Left lobe of liver (tissue), 2 donors: ENCODE data around the gene AQP1. TPM values are rescaled to one million over a fixed set of nuclear protein-coding genes. Genes with fewer than 3 reads are reported as not detected.

ENCODE experiments used
- ATAC-seq: fragments of 200-7000 bp; cut with Tn5 transposase; one replicate; pipeline ENCODE4 v1.9.1; 2020; ENCODE audit warnings: mild to moderate bottlenecking, moderate library complexity
- DNase-seq: peaks from one replicate; pipeline ENCODE4 v3.0.0-alpha.2; 2020; ENCODE audit warnings: low spot score
- total RNA-seq: library from RNA; stranded (reverse); gene quantifications from one replicate; pipeline ENCODE4 v1.2.1, GENCODE V29; 2021
- donor health status: DM: no; HTN: no; CAD: no; lungs with moderate emphysema.
- donor health status: DM: no; HTN: yes; CAD: no.

The AQP1 gene
- total RNA-seq, 1 donor from 2014 or later: 16.6 TPM

DNA sequence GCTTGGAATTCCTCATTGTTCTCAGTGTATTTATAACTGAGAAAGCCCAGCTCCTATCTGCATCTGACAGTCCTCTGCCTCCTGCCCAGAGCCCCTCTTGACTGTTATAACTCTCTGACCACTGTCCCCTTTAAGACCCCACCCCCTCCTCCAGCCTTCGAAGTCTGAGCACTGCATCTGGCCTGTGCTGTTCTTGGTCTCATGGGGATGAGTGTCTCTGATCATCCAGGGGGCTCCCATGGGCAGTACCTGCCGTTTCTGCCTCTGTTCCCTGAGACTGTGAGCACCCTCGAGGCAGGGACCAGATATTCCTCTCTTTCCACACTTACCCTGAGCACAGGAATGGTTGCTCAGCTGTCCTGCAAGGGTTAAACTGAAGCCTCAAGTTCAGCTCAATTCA lies 59.8 kb downstream of the AQP1 start:
- DNase-seq: no peak
- no peak for ATAC-seq

- no peak for ATAC-seq
Measured at GRCh38 chr7:30971840-30972563, 60.3 kb downstream of the AQP1 start.

DNA sequence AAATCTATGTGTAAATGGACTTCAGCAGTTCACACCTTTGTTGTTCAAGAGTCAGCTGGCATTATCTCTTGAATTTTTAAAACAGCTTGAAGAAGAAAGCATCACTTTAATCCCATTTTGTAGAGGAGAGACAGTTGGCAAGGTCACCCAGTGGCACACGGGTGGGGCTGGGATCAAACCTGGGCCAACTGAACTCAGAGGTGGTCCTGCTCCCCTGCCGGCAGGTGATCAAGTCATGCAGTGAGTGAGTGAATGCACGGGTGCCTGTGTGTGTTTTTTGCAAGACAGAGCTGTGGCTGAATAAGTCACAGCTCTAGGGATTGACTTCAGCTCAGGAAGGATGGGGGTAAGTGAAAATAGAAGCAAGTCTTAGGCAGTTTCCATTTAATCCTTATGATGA lies 61.6 kb downstream of the AQP1 start:
- DNase-seq (no peak), ATAC-seq (no peak)

More at GRCh38 chr7:30971840-30972563, 60.3 kb downstream of the AQP1 start:
- no peak for DNase-seq

GRCh38 chr7:30973791-30974604 lies 62.3 kb downstream of the AQP1 start:
- DNase-seq (no peak), ATAC-seq (no peak)

- DNase-seq (peak; percentile 72), ATAC-seq (peak; percentile 92)
Measured at GRCh38 chr7:30974605-30975255, 63.1 kb downstream of the AQP1 start.

Other genes starting within 250 kb of the AQP1 start
- gene CRHR2, start 229.4 kb upstream of the AQP1 start, total RNA-seq: not detected
- 21.5 TPM for gene INMT, start 159.7 kb upstream of the AQP1 start, total RNA-seq
- gene MINDY4, start 140.4 kb upstream of the AQP1 start, total RNA-seq: 2.3 TPM
- gene GHRHR, start 52.1 kb downstream of the AQP1 start, total RNA-seq: 0.83 TPM
- gene ADCYAP1R1, start 140.5 kb downstream of the AQP1 start, total RNA-seq: 0.65 TPM